Sigmoid colon (tissue), 7 donors: ENCODE results near the gene MICALL2. TPM values are rescaled to one million over a fixed set of nuclear protein-coding genes. Genes with fewer than 3 reads are reported as not detected.

Experiments
- DNase-seq: peaks from one replicate; pipeline ENCODE4 v3.0.0-alpha.2; 2019
- H3K27ac ChIP-seq, 4 donors: fragments of 200-600 bp; sonication (generic); one replicate each; pipeline ENCODE4 v1.5.1; 2016 to 2019; ENCODE audit warnings: mild to moderate bottlenecking in 1 of 4
- H3K27me3 ChIP-seq, 3 donors: fragments of 200-600 bp; sonication (generic); one replicate each; pipeline ENCODE4 v1.5.1; 2019; ENCODE audit warnings: mild to moderate bottlenecking in 1 of 3
- H3K36me3 ChIP-seq, 4 donors: fragments of 200-600 bp; sonication (generic); one replicate each; pipeline ENCODE4 v1.5.1; 2016 to 2019
- H3K4me1 ChIP-seq, 4 donors: fragments of 200-600 bp; sonication (generic); one replicate each; pipeline ENCODE4 v1.5.1; 2017 to 2019
- H3K4me3 ChIP-seq, 4 donors: fragments of 200-600 bp; sonication (generic); one replicate each; pipeline ENCODE4 v1.5.1; 2017 to 2019; ENCODE audit warnings: mild to moderate bottlenecking in 2 of 4, moderate library complexity in 1 of 4
- H3K9me3 ChIP-seq, 4 donors: fragments of 200-600 bp in 3 of 4; sonication (generic) in 3 of 4; one replicate each; pipeline versions ENCODE4 v1.5.1 to v1.6.1; 2013 to 2019
- CTCF ChIP-seq, 4 experiments: fragments of 450-650 bp in 3 of 4; fragments of 200-600 bp in 1 of 4; IDR thresholded peaks; one replicate each; pipeline ENCODE4 v1.5.1; 2016 to 2019; ENCODE audit warnings: antibody characterized with exemption in 4 of 4, mild to moderate bottlenecking in 3 of 4, moderate library complexity in 2 of 4
- EP300 ChIP-seq, 4 donors: sonication (generic); formaldehyde crosslinking; IDR thresholded peaks; one replicate each; pipeline ENCODE4 v1.6.1; 2017; ENCODE audit warnings: antibody characterized with exemption in 4 of 4
- POLR2A ChIP-seq, 2 donors: fragments of 450-650 bp; IDR thresholded peaks; one replicate each; pipeline ENCODE4 v1.6.1; 2016; ENCODE audit warnings: antibody characterized with exemption in 2 of 2, mild to moderate bottlenecking in 2 of 2, moderate library complexity in 2 of 2
- POLR2AphosphoS5 ChIP-seq, 4 donors: sonication (generic); formaldehyde crosslinking; IDR thresholded peaks; one replicate each; pipeline ENCODE4 v1.6.1; 2017; ENCODE audit warnings: antibody characterized with exemption in 4 of 4
- WGBS, 2 donors: extraction: QIAGEN DNeasy Blood & Tissue Kit; methylation state at CpG; one replicate each; pipeline ENCODE4 v1.1.7; 2013; 5-methylcytosine and 5-hydroxymethylcytosine counted together
- intact Hi-C: fragments of 100-400 bp; cut with DNase I; formaldehyde crosslinking; loops from one replicate; pipeline ENCODE4 v1.15.1; 2023
- polyA plus RNA-seq, 3 donors: library from polyadenylated mRNA; stranded (reverse); fragments of 200-250 nt; gene quantifications; one replicate each; pipeline ENCODE4 v1.2.3, GENCODE V29; 2013
- total RNA-seq, 4 donors: library from RNA; depleted of rRNA; stranded (reverse); fragments of >200 nt; gene quantifications; one replicate each; pipeline ENCODE4 v1.1.0, GENCODE V29; 2016
- donor health status: healthy with polysubstance abuse.
- donor health status: Bipolar disorder and iron deficiency.
- donor health status: healthy.

MICALL2 gene
- total and polyA plus RNA-seq, 7 donors: 8.4 to 86.2 (median 30.7) TPM

GRCh38 chr7:1441615-1442354, 17.5 kb downstream of the MICALL2 start:
- peaks cover 0 to 38% (median 10%) of the 10 kb centered on the region in 4 donors for H3K36me3 ChIP-seq
- WGBS, 2 donors: 88 to 89% methylated on average over 41 of the region's 41 CpGs

GRCh38 chr7:1440620-1441019, 18.6 kb downstream of the MICALL2 start:
- DNase-seq: no peak
- no peak overlapping the region for H3K27ac ChIP-seq
- H3K9me3 ChIP-seq: no peaks in the 10 kb centered on the region
- H3K4me3 ChIP-seq: no peak overlapping the region
- no peaks in the 10 kb centered on the region for H3K27me3 ChIP-seq
- intact Hi-C loops: no loop called here
- H3K4me1 ChIP-seq: peaks cover 0 to 2% (median under 1%) of the 10 kb centered on the region in 4 donors
- 84 to 88% methylated on average over 10 of the region's 10 CpGs for WGBS, 2 donors
- TF ChIP-seq EP300 (IDR thresholded peaks at IDR 0.05) (no peak), POLR2AphosphoS5 (IDR thresholded peaks at IDR 0.05) (no peak), POLR2A (IDR thresholded peaks at IDR 0.05) (no peak), CTCF (IDR thresholded peaks at IDR 0.05) (no peak)
- H3K36me3 ChIP-seq: peaks cover 0 to 45% (median 11%) of the 10 kb centered on the region in 4 donors

More at GRCh38 chr7:1441615-1442354, 17.5 kb downstream of the MICALL2 start:
- Histone ChIP-seq H3K27me3 (no peaks in the 10 kb centered on the region), H3K4me1 (peaks cover 0 to 8% (median 6%) of the 10 kb centered on the region in 4 donors), H3K9me3 (no peaks in the 10 kb centered on the region), H3K27ac (no peak overlapping the region), H3K4me3 (no peak overlapping the region)
- intact Hi-C loops: no loop called here
- TF ChIP-seq POLR2A (IDR thresholded peaks at IDR 0.05): no peak
- TF ChIP-seq CTCF (IDR thresholded peaks at IDR 0.05): no peak
- no peak for TF ChIP-seq EP300 (IDR thresholded peaks at IDR 0.05)
- no peak for TF ChIP-seq POLR2AphosphoS5 (IDR thresholded peaks at IDR 0.05)
- DNase-seq: no peak

GRCh38 chr7:1439373-1440363, 19.6 kb downstream of the MICALL2 start:
- H3K27me3 ChIP-seq: no peaks in the 10 kb centered on the region
- H3K27ac ChIP-seq: no peak overlapping the region
- no peaks in the 10 kb centered on the region for H3K4me1 ChIP-seq
- no peak overlapping the region for H3K4me3 ChIP-seq
- WGBS, 2 donors: 88 to 92% methylated on average over 31 of the region's 31 CpGs
- no peak for TF ChIP-seq EP300 (IDR thresholded peaks at IDR 0.05)
- no peaks in the 10 kb centered on the region for H3K9me3 ChIP-seq
- DNase-seq: no peak
- intact Hi-C loops: loop anchor here (10.0 kb wide), 1 partner anchor 245 kb away; no protein-coding TSS in a partner anchor
- peaks cover 0 to 52% (median 11%) of the 10 kb centered on the region in 4 donors for H3K36me3 ChIP-seq

GRCh38 chr7:1438821-1439220, 20.4 kb downstream of the MICALL2 start:
- intact Hi-C loops: loop anchor here (10.0 kb wide), 1 partner anchor 244 kb away; no protein-coding TSS in a partner anchor
- Histone ChIP-seq H3K27ac (no peak overlapping the region), H3K4me1 (no peaks in the 10 kb centered on the region), H3K4me3 (no peak overlapping the region), H3K9me3 (no peaks in the 10 kb centered on the region), H3K27me3 (no peaks in the 10 kb centered on the region), H3K36me3 (peaks cover 0 to 52% (median 11%) of the 10 kb centered on the region in 4 donors)
- no peak for DNase-seq
- WGBS, 2 donors: 88 to 91% methylated on average over 15 of the region's 15 CpGs
- TF ChIP-seq POLR2A (IDR thresholded peaks at IDR 0.05): no peak
- TF ChIP-seq POLR2AphosphoS5 (IDR thresholded peaks at IDR 0.05): no peak
- no peak for TF ChIP-seq EP300 (IDR thresholded peaks at IDR 0.05)
- no peak for TF ChIP-seq CTCF (IDR thresholded peaks at IDR 0.05)

GRCh38 chr7:1438208-1438607, 21.1 kb downstream of the MICALL2 start:
- TF ChIP-seq POLR2AphosphoS5 (IDR thresholded peaks at IDR 0.05): no peak
- TF ChIP-seq EP300 (IDR thresholded peaks at IDR 0.05): no peak
- TF ChIP-seq POLR2A (IDR thresholded peaks at IDR 0.05): no peak
- no peak for TF ChIP-seq CTCF (IDR thresholded peaks at IDR 0.05)
- H3K4me1 ChIP-seq: no peaks in the 10 kb centered on the region
- H3K27ac ChIP-seq: no peak overlapping the region
- H3K4me3 ChIP-seq: no peak overlapping the region
- DNase-seq: no peak
- no peaks in the 10 kb centered on the region for H3K9me3 ChIP-seq
- no peaks in the 10 kb centered on the region for H3K27me3 ChIP-seq
- intact Hi-C loops: loop anchor here (10.0 kb wide), 1 partner anchor 243 kb away; no protein-coding TSS in a partner anchor
- H3K36me3 ChIP-seq: peaks cover 0 to 52% (median 11%) of the 10 kb centered on the region in 4 donors
- WGBS, 2 donors: 91 to 93% methylated on average over 10 of the region's 10 CpGs
